Measurements from ENCODE around the gene AGTR1.

- TF ChIP-seq CTCF (IDR thresholded peaks at IDR 0.05) (no peak), POLR2A (IDR thresholded peaks at IDR 0.05) (no peak)
Measured at GRCh38 chr3:148756311-148756710, 58.6 kb downstream of the AGTR1 start.
